Embryonic facial prominence (tissue), 1 donor: Measurements from ENCODE around the gene PCTP.
A peak's percentile ranks its signal among the peaks of the same experiment; 100 is the strongest.

ENCODE experiments used
- DNase-seq: peaks from one replicate; pipeline ENCODE4 v3.0.0-alpha.2; 2016; ENCODE audit errors: extremely low spot score

The PCTP gene

GRCh38 chr17:55757659-55758058 is 6.8 kb downstream of the PCTP start:
- no peak for DNase-seq

- DNase-seq = no peak
These were observed 7.3 kb downstream of the PCTP start for GRCh38 chr17:55758171-55758570.

GRCh38 chr17:55760643-55761355 is 9.9 kb downstream of the PCTP start:
- DNase-seq = no peak

DNA sequence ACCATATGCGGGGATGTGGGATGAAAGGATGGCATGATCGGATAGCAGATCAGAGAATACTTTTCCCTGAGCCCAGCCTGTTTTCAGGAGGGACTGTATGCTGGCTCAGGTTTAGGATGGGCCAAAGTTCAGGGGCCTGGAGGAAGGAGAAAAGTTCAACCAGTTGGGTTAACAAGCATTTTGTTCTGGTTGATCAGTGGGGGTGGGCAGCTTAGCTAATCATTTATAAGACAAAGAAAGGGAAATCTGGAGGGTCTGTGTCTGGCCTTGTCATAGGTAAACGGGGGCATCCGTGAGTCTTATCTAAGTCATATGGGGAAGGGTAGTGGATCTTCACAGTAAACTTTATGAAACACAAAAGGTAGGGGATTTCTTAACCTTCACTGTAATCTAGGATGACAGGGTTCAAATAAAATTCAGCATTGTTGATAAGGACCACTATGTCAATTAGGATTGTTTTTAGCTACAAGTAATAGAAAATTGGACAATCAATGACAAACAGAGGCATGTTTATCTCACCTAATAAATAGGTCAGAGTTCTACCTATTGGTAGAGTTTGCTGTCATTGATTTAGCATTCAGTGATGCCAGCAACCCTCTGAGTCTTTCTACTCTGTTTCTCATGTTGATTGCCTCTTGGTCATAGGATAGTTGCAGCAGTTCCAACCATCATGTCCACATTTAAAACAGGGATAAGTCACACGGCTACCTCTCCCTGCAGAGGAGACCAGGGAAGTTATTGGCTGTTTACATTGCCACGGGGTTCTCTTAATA is 11.4 kb downstream of the PCTP start:
- DNase-seq = no peak

DNA sequence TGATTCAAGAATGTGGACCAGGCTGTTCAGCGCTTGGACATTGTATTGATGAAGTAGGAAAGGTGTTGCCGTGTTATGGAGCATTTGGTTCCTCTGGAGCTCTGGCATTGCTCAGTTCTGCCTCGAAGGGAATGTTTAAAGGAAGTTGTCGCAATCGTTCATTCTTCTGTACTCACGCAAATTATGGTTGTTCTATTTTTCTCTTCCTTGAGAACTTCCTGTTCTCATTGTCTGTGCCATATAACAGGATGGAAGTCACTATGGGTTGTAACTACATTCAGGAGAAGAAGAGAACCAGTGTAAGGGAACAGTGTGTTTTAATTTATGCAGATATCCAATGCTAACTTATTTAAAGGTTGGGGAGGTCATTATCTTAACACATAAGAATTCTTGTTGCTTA is 13.0 kb downstream of the PCTP start:
- DNase-seq = no peak

GRCh38 chr17:55764610-55765009 is 13.8 kb downstream of the PCTP start:
- DNase-seq = no peak

DNA sequence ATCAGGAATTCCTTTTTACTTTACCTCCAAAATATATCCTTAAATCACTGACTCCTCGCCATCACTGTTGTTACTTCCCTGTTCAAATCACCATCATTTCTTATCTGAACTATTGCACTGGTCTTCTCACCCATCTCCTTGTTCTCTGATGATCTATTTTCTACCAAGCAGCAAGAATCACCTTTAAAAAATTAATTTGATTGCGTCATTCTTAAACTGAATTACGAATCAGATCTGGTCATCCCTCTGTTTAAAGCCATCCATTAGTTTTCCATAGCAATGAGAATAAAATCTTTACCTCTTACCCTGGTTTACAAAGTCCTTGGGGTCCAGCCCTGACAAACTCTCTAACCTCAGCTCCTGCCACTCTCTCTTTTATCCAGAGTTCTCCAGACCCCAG is 14.6 kb downstream of the PCTP start:
- DNase-seq = no peak

GRCh38 chr17:55768936-55769624 is 18.2 kb downstream of the PCTP start:
- no peak for DNase-seq

- DNase-seq = no peak
These were observed 18.8 kb downstream of the PCTP start for GRCh38 chr17:55769625-55770000.

- DNase-seq = peak; percentile 25
These were observed 19.5 kb downstream of the PCTP start for GRCh38 chr17:55770196-55770870.

- DNase-seq = no peak
These were observed 21.2 kb downstream of the PCTP start for GRCh38 chr17:55772086-55772485.

DNA sequence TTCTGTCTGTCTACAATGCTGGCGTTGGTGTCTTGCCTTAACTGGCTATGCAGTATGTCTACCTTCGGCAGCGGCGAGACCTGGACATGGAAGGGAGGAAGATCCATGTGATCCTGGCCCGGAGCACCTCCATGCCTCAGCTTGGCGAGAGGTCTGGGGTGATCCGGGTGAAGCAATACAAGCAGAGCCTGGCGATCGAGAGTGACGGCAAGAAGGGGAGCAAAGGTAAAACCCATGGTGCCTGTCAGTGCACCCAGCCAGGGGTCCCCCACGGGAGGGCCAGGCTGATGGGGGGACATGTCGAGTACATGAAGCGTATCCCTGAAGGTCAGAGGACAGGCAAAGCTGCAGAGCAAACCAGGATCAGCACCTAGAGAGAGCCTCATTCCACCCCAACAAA is 22.8 kb downstream of the PCTP start:
- no peak for DNase-seq

DNA sequence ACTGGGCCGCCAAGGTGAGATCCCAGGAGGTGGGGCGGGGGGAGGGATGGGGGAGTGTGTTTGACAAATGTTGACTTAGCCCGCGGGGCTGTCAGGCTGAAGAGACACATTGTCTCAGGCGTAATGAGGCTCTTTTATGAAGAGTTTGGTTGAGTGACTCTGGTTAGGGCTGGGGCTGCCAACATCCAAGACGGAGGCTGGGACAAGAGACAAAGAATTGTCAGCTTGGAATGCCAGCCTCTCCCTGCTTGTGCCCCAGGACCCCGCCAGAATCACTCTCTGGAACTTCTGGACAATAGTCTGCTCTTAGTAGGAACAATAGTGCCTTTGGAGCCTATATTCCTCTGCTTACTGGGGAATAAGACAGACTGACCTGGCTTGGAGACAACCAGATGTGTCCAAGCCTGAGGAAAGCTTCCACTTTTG is 24.0 kb downstream of the PCTP start:
- no peak for DNase-seq

DNA sequence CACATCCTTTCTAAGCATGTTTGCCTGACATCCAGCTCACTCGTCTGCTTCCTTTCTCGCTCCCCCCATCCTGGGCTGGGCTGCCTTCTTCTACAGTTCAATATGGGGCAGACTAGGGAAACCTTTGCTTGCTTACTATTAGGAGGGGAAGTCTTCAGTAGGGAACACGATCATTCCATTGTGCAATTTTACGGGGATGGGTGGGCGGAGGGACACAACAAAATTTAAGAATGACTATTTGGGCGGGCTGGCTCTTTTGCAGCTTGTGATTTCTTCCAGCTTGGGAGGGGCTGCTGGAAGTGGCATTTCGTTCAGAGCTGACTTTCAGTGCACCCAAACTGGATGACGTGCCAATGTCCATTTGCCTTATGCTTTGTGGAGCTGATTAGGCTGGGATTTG is 25.4 kb downstream of the PCTP start:
- no peak for DNase-seq

DNA sequence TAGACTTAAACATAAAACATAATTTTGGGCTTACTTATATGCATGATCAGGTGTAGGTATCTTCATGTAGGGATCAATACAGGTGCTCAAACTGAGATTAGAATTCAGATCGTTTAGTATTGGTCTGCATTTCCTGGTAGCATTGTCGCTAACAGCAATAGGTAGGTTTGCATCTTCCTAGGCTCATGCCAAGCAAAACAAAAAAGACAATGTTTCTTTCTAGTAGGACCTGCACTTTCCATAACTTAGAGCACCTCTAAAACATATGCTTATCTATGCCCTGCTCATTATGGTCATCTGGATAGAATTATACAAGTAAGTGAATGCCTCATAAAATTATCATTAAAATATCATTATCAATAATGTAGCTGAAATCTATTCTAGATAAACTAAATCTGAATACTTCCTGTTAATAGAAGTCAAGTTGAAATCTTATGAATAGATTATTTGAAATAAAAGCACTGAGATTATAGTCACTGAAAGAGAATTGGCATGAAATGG is 26.7 kb downstream of the PCTP start:
- no peak for DNase-seq

GRCh38 chr17:55778389-55779118 is 27.7 kb downstream of the PCTP start:
- no peak for DNase-seq

DNA sequence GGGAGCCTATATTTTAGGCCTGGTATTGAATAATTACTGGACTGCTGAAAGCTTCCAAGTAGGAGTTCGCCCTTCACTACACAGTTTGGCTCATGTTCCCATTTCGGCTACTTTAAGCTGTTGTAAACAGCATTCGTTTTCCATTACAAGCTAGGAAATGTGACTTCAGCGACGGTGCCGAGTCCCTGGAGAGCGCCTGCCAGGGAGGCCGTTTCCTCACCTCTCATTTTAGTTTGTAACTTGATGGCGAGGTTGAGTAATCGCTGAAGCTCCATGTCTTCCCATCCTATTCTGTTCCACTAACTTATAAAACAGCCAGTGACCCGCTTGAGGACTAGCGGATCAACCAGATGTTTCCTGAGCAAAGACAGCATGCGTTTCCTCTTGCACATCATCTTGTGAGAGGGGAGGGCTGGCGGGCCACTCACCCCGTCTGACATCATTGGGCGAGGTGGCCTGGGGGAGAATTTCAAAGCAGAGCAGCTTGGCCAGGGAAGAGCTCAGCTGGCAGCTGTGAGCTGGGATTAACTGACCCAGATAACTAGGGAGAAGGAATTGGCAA is 32.9 kb downstream of the PCTP start:
- no peak for DNase-seq

GRCh38 chr17:55784666-55785065 is 33.8 kb downstream of the PCTP start:
- DNase-seq = no peak

DNA sequence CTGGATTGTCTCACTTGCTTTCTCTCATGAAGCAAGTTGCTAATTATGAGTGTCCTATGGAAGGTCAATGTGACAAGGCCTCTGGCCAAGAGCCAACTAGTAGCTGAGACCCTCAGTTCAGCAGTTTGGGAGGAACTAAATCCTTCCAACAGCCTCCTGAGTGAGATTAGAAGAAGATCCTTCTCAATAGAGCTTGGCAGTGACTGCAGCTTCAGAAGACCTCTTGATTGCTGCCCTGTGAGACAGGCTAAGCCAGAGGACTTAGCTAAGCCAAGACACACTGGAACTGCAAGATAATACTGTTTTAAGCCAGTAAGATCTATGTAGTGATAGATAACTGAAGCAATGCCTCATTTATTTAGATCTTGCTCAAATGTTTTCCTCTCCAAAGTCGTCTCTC is 34.3 kb downstream of the PCTP start:
- DNase-seq = no peak

DNA sequence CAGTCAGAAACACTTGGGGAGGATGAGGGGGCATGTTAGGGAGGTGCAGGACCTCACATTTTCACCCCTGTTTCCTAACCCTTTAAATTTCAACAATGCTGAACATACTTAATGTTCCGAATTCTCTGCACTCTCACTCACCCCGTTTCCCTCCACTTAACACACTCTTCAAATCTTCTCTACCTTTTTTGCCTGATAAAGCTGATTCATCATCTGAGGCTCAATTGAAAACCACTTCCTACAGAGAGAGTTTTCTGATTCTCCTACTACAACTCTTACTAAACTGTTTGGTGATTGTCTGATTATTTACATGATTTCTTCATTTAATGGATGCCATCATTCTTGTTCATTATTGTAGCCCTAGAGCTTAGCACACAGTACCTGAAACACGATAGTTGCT is 42.4 kb downstream of the PCTP start:
- DNase-seq = no peak
